Umbilical cord (tissue), 2 donors: ENCODE data around the gene AGBL5. TPM values are rescaled to one million over a fixed set of nuclear protein-coding genes. Genes with fewer than 3 reads are reported as not detected.
"Not testable (repeated sequence)": the region's sequence is repeated elsewhere in the genome, so short reads cannot be mapped to it uniquely, and the experiment has no call there.

Experiments
- DNase-seq: peaks from one replicate; pipeline ENCODE4 v3.0.0-alpha.2; 2015; ENCODE audit warnings: low spot score
- total RNA-seq: library from RNA; depleted of rRNA; stranded (reverse); fragments of >200 nt; gene quantifications from one replicate; pipeline ENCODE4 v1.2.3, GENCODE V29; 2014; ENCODE audit warnings: low replicate concordance; ENCODE audit not compliant: insufficient read depth

Gene AGBL5
- total RNA-seq, 1 donor from 2014 or later = 5.5 TPM

- no peak for DNase-seq
Measured at GRCh38 chr2:27118525-27119329, 67.3 kb downstream of the AGBL5 start, which contains the start of gene CGREF1. TSS of gene CGREF1 (minus strand) at chr2:27119128. CDS start at chr2:27104366, 14,762 bp downstream.

GRCh38 chr2:27119330-27119670, 67.8 kb downstream of the AGBL5 start:
- not testable (repeated sequence) for DNase-seq

Other genes with a start within 250 kb of the AGBL5 start
- gene DPYSL5, start 203.5 kb upstream of the AGBL5 start, total RNA-seq = 0.72 TPM
- 4.1 TPM for gene MAPRE3, start 81.0 kb upstream of the AGBL5 start, total RNA-seq
- 28.2 TPM for gene TMEM214, start 18.7 kb upstream of the AGBL5 start, total RNA-seq
- gene OST4, start 20.0 kb downstream of the AGBL5 start, total RNA-seq = 441 TPM
- 287 TPM for gene EMILIN1, start 26.9 kb downstream of the AGBL5 start, total RNA-seq
- 3.4 TPM for gene KHK, start 35.1 kb downstream of the AGBL5 start, total RNA-seq
- 11.6 TPM for gene CGREF1, start 67.5 kb downstream of the AGBL5 start, total RNA-seq
- gene ABHD1, start 72.1 kb downstream of the AGBL5 start, total RNA-seq = 1.2 TPM
- 20.2 TPM for gene PREB, start 83.0 kb downstream of the AGBL5 start, total RNA-seq
- gene PRR30, start 87.7 kb downstream of the AGBL5 start, total RNA-seq = not detected
- gene TCF23, start 97.3 kb downstream of the AGBL5 start, total RNA-seq = 1.7 TPM
- 112 TPM for gene ATRAID, start 160.4 kb downstream of the AGBL5 start, total RNA-seq
- gene SLC5A6, start 160.6 kb downstream of the AGBL5 start, total RNA-seq = 13.0 TPM
- 45.0 TPM for gene CAD, start 165.7 kb downstream of the AGBL5 start, total RNA-seq
- gene SLC30A3, start 211.4 kb downstream of the AGBL5 start, total RNA-seq = 5.5 TPM
- not detected for gene DNAJC5G, start 223.8 kb downstream of the AGBL5 start, total RNA-seq
- gene TRIM54, start 230.8 kb downstream of the AGBL5 start, total RNA-seq = 5.1 TPM